K562 (cell line): ENCODE measurements around the gene ANKRD27. TPM values are rescaled to one million over a fixed set of nuclear protein-coding genes. Genes with fewer than 3 reads are reported as not detected.

ENCODE experiments used
- ARNT ChIP-seq, 2 experiments: fragments of 450-650 bp; IDR thresholded peaks; 2 replicates each; pipeline ENCODE4 v1.6.1; 2016; ENCODE audit warnings: mild to moderate bottlenecking in 1 of 2
- ATF4 ChIP-seq: fragments of 450-650 bp; formaldehyde crosslinking; IDR thresholded peaks from 2 replicates; pipeline ENCODE4 v1.4.0; 2022; ENCODE audit warnings: mild to moderate bottlenecking, moderate library complexity
- EHMT2 ChIP-seq: fragments of 450-650 bp; IDR thresholded peaks from 2 replicates; pipeline ENCODE4 v1.6.1; 2018; ENCODE audit warnings: antibody characterized with exemption
- EP300 ChIP-seq: IDR thresholded peaks from 2 replicates; pipeline ENCODE4 v1.6.1; 2012; ENCODE audit warnings: low read length, improper control_type of control experiment
- ETV6 ChIP-seq, 3 experiments: fragments of 150-350 bp in 1 of 3; sonication (generic) in 1 of 3; formaldehyde crosslinking in 1 of 3; IDR thresholded peaks; 2 replicates each; pipeline versions ENCODE4 v1.6.1 to v1.8.0; 2014 to 2022; ENCODE audit warnings: borderline replicate concordance in 2 of 3, low read depth in 2 of 3, antibody characterized with exemption in 1 of 3, low read length in 1 of 3, mild to moderate bottlenecking in 1 of 3, missing genetic modification reagents in 1 of 3
- GTF2E2 ChIP-seq: fragments of 200-800 bp; sonication (Bioruptor generic); IDR thresholded peaks from 2 replicates; pipeline ENCODE4 v1.6.1; 2016; ENCODE audit warnings: missing genetic modification characterization, missing compliant biosample characterization
- ILF3 ChIP-seq: fragments of 450-650 bp; IDR thresholded peaks from 2 replicates; pipeline ENCODE4 v1.6.1; 2018; ENCODE audit warnings: antibody characterized with exemption, mild to moderate bottlenecking, moderate library complexity, borderline replicate concordance
- LARP7 ChIP-seq: fragments of 450-650 bp; IDR thresholded peaks from 2 replicates; pipeline ENCODE4 v1.6.1; 2016
- MAX ChIP-seq: sonication (generic); formaldehyde crosslinking; IDR thresholded peaks from 2 replicates; pipeline ENCODE4 v1.9.0; 2022; ENCODE audit warnings: mild to moderate bottlenecking, missing genetic modification reagents
- MEF2D ChIP-seq: conservative IDR thresholded peaks from 2 replicates; pipeline ENCODE4 v1.6.1; 2016; ENCODE audit warnings: low read depth, missing genetic modification characterization, missing compliant biosample characterization
- NR3C1 ChIP-seq: sonication (generic); formaldehyde crosslinking; IDR thresholded peaks from 2 replicates; pipeline ENCODE4 v1.8.1; 2022; ENCODE audit warnings: missing genetic modification reagents
- POLR2AphosphoS2 ChIP-seq: IDR thresholded peaks from 2 replicates; pipeline ENCODE4 v1.6.1; 2012; ENCODE audit warnings: low read length, improper control_type of control experiment
- POLR2G ChIP-seq: fragments of 200-400 bp; formaldehyde crosslinking; IDR thresholded peaks from 2 replicates; pipeline ENCODE4 v1.6.1; 2017; ENCODE audit warnings: low read depth, mild to moderate bottlenecking, antibody characterized with exemption, low read length, moderate library complexity
- PURB ChIP-seq: sonication (generic); formaldehyde crosslinking; IDR thresholded peaks from 2 replicates; pipeline ENCODE4 v1.9.0; 2021; ENCODE audit warnings: low read depth, mild to moderate bottlenecking, missing genetic modification reagents
- SMARCA5 ChIP-seq: fragments of 450-650 bp; IDR thresholded peaks from 2 replicates; pipeline ENCODE4 v1.6.1; 2016
- SMARCC2 ChIP-seq: fragments of 450-650 bp; IDR thresholded peaks from 2 replicates; pipeline ENCODE4 v1.6.1; 2017; ENCODE audit warnings: antibody characterized with exemption, moderate library complexity, mild to moderate bottlenecking, low read depth
- STAG1 ChIP-seq: sonication (generic); formaldehyde crosslinking; IDR thresholded peaks from 2 replicates; pipeline ENCODE4 v1.5.0; 2020; ENCODE audit warnings: missing genetic modification reagents, borderline replicate concordance
- TFE3 ChIP-seq: fragments of 450-650 bp; formaldehyde crosslinking; IDR thresholded peaks from 2 replicates; pipeline ENCODE4 v1.4.0; 2020; ENCODE audit warnings: mild to moderate bottlenecking, mixed read lengths
- USF1 ChIP-seq: sonication (generic); formaldehyde crosslinking; IDR thresholded peaks from 2 replicates; pipeline ENCODE4 v1.9.0; 2022; ENCODE audit warnings: mild to moderate bottlenecking, missing genetic modification reagents
- ZNF589 ChIP-seq: fragments of 200-800 bp; sonication (Bioruptor generic); IDR thresholded peaks from 2 replicates; pipeline ENCODE4 v1.6.1; 2016; ENCODE audit warnings: low read depth, missing genetic modification characterization, missing compliant biosample characterization
- ZNF740 ChIP-seq, 3 experiments: fragments of 200-800 bp in 1 of 3; sonication (Bioruptor generic) in 1 of 3; sonication (generic) in 1 of 3; formaldehyde crosslinking in 1 of 3; IDR thresholded peaks; 2 replicates each; pipeline versions ENCODE4 v1.6.1 to v1.8.0; 2016 to 2022; ENCODE audit warnings: mild to moderate bottlenecking in 2 of 3, missing compliant biosample characterization in 2 of 3, missing genetic modification characterization in 2 of 3, missing genetic modification reagents in 1 of 3
- polyA plus RNA-seq, 8 experiments: library from polyadenylated mRNA; depleted of rRNA in 4 of 8; stranded (reverse) in 5 of 8; unstranded in 3 of 8; fragments of >200 nt; fragmentation: Nextera tagmentation in 2 of 8; fragmentation: Illumina TruSeq in 1 of 8; extraction: Ambion mirVana in 2 of 8; extraction: Trizol in 1 of 8; gene quantifications; 2 replicates each; pipeline versions ENCODE4 v1.2.1 to v1.2.3, GENCODE V29; 2011 to 2014; ENCODE audit warnings: inconsistent platforms in 1 of 8, missing spikeins in 1 of 8
- total RNA-seq, 7 experiments: library from RNA; depleted of rRNA in 6 of 7; stranded (reverse); fragments of >200 nt in 6 of 7; fragmentation: Illumina TruSeq in 2 of 7; extraction: Trizol in 2 of 7; gene quantifications; 2 replicates each; pipeline versions ENCODE4 v1.2.1 to v1.2.3, GENCODE V29; 2011 to 2021; ENCODE audit warnings: low replicate concordance in 1 of 7
- TF ChIP-seq, protein P1 (sequence below): IDR thresholded peaks from 2 replicates; pipeline ENCODE4 v1.6.1; 2016; ENCODE audit warnings: missing genetic modification characterization, missing compliant biosample characterization

The ANKRD27 gene
- total and polyA plus RNA-seq, 9 of the 15 experiments (the other 6 are each of a cell fraction or from before 2014, with no cell fraction given): 5.3 to 71.3 (median 54.2) TPM

GRCh38 chr19:32674931-32675719 lies at the start of gene ANKRD27 (continued):
- TF ChIP-seq ATF4 (CRISPR knock-in tag) (no peak), ARNT (IDR thresholded peaks at IDR 0.05) (no peak), ILF3 (no peak), PURB (no peak), ETV6 (IDR thresholded peaks at IDR 0.05; ENCODE audit: borderline replicate concordance in 1 of 2, low read depth in 2 of 2, low read length in 1 of 2) (no peak), ETV6 (CRISPR knock-in tag; IDR thresholded peaks at IDR 0.05; ENCODE audit: borderline replicate concordance) (no peak), POLR2AphosphoS2 (no peak), USF1 (CRISPR knock-in tag) (no peak), NR3C1 (no peak), SMARCA5 (no peak), POLR2G (peak; percentile 83), MEF2D (tag) (no peak), LARP7 (no peak), GTF2E2 (tag) (no peak), MAX (CRISPR knock-in tag) (peak; percentile 32), SMARCC2 (no peak), TFE3 (CRISPR knock-in tag) (no peak), STAG1 (CRISPR knock-in tag) (no peak), EP300 (no peak), ZNF589 (no peak), ZNF740 (CRISPR knock-in tag; IDR thresholded peaks at IDR 0.05) (no peak; the same call in 1 of the 2 replicates), ZNF740 (tag; IDR thresholded peaks at IDR 0.05) (no peak), EHMT2 (no peak)
- TF ChIP-seq, protein P1, sequence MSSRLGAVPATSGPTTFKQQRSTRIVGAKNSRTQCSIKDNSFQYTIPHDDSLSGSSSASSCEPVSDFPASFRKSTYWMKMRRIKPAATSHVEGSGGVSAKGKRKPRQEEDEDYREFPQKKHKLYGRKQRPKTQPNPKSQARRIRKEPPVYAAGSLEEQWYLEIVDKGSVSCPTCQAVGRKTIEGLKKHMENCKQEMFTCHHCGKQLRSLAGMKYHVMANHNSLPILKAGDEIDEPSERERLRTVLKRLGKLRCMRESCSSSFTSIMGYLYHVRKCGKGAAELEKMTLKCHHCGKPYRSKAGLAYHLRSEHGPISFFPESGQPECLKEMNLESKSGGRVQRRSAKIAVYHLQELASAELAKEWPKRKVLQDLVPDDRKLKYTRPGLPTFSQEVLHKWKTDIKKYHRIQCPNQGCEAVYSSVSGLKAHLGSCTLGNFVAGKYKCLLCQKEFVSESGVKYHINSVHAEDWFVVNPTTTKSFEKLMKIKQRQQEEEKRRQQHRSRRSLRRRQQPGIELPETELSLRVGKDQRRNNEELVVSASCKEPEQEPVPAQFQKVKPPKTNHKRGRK: no peak
